Duodenal mucosa (tissue), 2 donors: ENCODE measurements around the gene FFAR1.

Source experiments
- H3K27ac ChIP-seq: one replicate; pipeline ENCODE4 v1.7.0; 2013; ENCODE audit warnings: low read depth, low read length
- H3K27me3 ChIP-seq, 2 donors: one replicate each; pipeline ENCODE4 v1.7.0; 2013; ENCODE audit warnings: low read length in 2 of 2, control low read depth in 1 of 2; ENCODE audit not compliant: insufficient read depth in 2 of 2, control insufficient read depth in 1 of 2
- H3K36me3 ChIP-seq, 2 donors: one replicate each; pipeline ENCODE4 v1.7.0; 2013; ENCODE audit warnings: low read length in 2 of 2, control low read depth in 1 of 2; ENCODE audit not compliant: insufficient read depth in 2 of 2, control insufficient read depth in 1 of 2
- H3K4me1 ChIP-seq, 2 donors: one replicate each; pipeline ENCODE4 v1.7.0; 2013; ENCODE audit warnings: low read length in 2 of 2, control low read depth in 1 of 2; ENCODE audit not compliant: insufficient read depth in 2 of 2, control insufficient read depth in 1 of 2
- H3K4me3 ChIP-seq, 2 donors: one replicate each; pipeline ENCODE4 v1.7.0; 2013; ENCODE audit warnings: low read length in 2 of 2, low read depth in 1 of 2
- H3K9ac ChIP-seq, 2 donors: one replicate each; pipeline ENCODE4 v1.7.0; 2013; ENCODE audit warnings: low read length in 2 of 2, low read depth in 1 of 2
- H3K9me3 ChIP-seq, 2 donors: one replicate each; pipeline ENCODE4 v1.7.0; 2013; ENCODE audit warnings: low read length in 2 of 2, control low read depth in 1 of 2; ENCODE audit not compliant: control insufficient read depth in 1 of 2

Gene FFAR1

DNA sequence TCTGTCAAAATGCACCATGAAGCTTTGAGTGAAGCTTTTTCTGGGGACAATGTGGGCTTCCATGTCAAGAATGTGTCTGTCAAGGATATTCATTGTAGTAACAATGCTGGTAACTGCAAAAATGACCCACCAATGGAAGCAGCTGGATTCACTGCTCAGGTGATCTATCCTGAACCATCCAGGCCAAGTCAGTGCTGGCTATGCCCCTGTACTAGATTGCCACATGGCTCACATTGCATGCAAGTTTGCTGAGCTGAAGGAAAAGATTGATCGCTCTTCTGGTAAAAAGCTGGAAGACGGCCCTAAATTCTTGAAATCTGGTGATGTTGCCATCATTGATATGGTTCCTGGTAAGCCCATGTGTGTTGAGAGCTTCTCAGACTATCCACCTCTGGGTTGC is 35.8 kb downstream of the FFAR1 start:
- no peak overlapping the region for H3K4me3 ChIP-seq

DNA sequence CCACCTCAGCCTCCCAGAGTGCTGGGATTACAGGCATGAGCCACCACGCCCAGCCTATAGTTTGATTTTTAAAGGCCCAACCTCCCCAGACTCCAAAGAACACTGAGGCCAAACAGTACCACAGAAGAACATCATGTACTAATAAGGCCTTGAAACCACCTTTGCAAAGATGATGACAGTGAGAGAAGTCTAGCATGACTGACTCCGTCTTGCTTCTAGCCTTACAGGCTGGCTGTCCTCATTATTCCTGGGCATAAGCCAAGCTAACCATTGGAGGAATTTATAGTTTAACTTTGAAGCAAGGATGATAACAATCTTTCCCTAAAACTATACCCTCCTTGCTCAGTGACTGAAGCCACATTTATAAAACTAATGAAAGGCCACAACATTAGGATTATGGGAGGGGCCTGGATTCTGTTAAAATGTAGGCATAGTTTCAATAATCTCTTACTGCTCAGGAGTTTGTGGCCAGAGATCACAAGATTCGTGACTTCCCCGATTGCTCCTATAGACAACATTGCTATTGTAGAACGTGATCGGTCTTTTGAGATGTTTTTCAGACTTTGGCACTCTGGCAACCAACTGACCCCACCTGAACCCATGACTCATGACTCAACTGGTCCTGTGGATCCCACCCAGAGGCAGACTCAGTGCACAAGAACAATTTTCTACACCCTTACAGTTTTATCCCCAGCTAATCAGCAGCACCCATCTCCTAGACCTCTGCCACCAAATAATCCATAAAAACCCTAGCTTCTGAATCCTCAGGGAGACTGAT is 40.8 kb downstream of the FFAR1 start:
- Histone ChIP-seq H3K9ac (no peak overlapping the region), H3K4me3 (no peak overlapping the region), H3K27ac (no peak overlapping the region), H3K4me1 (no peaks in the 10 kb centered on the region), H3K36me3 (no peaks in the 10 kb centered on the region), H3K9me3 (peaks cover 0 to 3% of the 10 kb centered on the region in 2 donors), H3K27me3 (no peaks in the 10 kb centered on the region)

More for the DNA sequence above, 35.8 kb downstream of the FFAR1 start:
- no peak overlapping the region for H3K9ac ChIP-seq
- no peak overlapping the region for H3K27ac ChIP-seq
- no peaks in the 10 kb centered on the region for H3K4me1 ChIP-seq
- H3K9me3 ChIP-seq: peaks cover 1 to 3% of the 10 kb centered on the region in 2 donors
- no peaks in the 10 kb centered on the region for H3K36me3 ChIP-seq
- H3K27me3 ChIP-seq: no peaks in the 10 kb centered on the region

DNA sequence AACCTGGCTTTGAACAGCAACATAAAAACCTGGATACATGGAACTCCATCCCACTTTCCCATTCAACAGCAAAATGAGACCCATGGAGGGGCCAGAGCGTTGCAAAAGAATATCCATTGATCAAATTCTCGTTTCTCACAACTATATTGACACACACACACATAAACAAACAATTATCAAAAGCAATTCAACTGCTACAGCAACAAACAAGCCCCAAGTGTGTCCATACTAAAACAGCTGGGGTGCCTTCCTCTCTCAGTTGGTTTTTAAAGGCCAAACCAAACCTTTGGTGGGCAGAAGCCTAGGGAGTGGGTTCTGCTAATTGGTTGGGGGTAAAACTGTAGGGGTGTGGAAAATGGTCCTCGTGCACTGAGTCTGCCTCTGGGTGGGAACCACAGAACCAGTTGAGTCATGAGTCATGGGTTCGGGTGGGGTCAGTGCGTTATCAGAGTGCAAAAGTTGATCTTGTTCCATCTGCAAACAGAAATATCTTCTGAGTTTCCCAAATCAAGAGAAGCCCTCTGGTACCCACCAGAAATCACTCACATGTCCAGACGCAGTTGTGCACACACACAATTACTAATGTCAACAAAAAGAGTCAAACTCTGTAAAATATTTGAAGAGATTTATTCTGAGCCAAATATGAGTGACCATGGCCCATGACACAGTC is 41.6 kb downstream of the FFAR1 start:
- Histone ChIP-seq H3K27ac (no peak overlapping the region), H3K9me3 (peaks cover 0 to 3% of the 10 kb centered on the region in 2 donors), H3K9ac (no peak overlapping the region), H3K4me1 (no peaks in the 10 kb centered on the region), H3K36me3 (no peaks in the 10 kb centered on the region), H3K27me3 (no peaks in the 10 kb centered on the region), H3K4me3 (no peak overlapping the region)

DNA sequence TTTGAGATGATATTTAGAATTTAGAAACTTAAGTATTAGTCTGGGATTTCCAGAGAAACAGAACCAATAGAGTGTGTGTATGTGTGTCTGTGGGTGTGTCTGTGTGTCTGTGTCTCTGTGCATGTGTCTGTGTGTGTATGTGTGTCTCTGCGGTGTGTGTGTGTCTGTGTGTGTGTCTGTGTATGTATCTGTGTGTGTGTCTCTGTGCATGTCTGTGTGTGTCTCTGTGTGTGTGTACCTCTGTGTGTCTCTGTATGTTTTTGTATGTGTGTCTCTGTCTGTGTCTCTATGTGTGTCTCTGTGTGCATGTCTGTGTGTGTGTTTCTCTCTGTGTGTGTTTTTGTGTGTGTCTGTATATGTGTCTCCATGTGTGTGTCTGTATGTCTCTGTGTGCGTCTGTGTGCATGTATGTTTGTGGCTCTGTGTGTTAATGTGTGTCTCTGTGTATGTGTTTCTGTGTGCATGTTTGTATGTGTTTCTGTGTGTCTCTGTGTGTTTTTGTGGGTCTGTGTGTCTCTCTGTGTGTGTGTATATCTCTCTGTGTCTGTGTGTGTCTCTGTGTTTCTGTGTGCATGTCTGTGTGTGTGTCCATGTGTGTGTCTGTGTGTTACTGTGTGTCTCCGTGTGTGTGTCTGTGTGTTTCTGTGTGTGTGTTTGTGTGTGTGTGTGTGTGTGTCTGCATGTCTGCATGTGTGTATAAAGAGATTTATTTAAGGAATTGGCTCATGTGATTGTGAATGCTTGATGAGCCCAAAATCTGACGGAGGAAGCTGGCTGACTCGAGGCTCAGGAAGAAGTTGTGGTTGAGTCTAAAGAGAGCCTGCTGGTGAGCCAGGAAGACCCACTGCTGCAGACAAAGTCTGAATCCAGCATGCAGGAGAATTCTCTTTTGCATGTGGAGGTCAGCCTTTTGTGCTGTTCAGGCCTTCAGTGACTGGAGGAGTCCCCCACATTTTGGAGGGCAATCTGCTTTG is 45.3 kb downstream of the FFAR1 start:
- Histone ChIP-seq H3K27me3 (no peaks in the 10 kb centered on the region), H3K27ac (no peak overlapping the region), H3K4me1 (peaks cover 0 to 5% of the 10 kb centered on the region in 2 donors), H3K9me3 (no peaks in the 10 kb centered on the region), H3K4me3 (no peak overlapping the region), H3K36me3 (no peaks in the 10 kb centered on the region), H3K9ac (no peak overlapping the region)

DNA sequence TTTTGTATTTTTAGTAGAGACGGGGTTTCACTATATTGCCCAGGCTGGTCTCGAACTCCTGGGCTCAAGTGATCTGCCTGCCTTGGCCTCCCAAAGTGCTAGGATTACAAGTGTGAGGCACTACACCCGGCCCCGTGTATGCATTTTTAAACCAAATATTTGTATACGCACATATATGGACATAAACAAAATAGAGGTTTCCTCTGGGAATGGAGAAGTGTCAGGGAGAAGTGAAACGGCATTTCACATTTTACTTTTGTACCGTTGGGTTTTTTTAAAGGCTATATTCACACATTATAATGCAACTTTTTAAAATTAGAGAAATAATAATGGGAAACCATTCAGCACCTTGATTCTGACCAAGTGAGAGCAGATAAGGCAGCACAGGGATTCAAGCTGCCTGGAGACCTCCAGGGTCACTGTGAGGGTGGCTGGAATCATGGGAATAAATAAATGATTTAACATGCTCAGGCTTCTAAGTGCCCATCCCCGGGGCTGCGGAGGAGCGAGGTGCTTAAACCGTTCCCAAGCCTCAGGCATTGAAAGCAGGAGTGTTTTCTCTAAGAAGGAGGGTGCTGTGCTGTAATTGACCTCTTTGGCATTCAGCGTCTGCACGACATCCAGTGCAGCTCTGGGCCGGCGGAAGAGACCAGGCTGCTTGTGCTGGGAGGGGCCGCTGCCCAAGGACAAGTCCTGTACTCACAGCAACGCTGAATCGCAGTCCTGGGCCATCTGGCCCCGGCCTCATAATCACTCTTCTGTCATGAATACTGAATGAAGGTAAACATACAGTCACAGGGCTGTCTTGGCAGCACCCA is 47.9 kb downstream of the FFAR1 start:
- peaks cover 0 to 5% of the 10 kb centered on the region in 2 donors for H3K4me1 ChIP-seq
- no peaks in the 10 kb centered on the region for H3K9me3 ChIP-seq
- no peak overlapping the region for H3K27ac ChIP-seq
- no peak overlapping the region for H3K9ac ChIP-seq
- H3K27me3 ChIP-seq: no peaks in the 10 kb centered on the region
- H3K4me3 ChIP-seq: no peak overlapping the region
- H3K36me3 ChIP-seq: no peaks in the 10 kb centered on the region

DNA sequence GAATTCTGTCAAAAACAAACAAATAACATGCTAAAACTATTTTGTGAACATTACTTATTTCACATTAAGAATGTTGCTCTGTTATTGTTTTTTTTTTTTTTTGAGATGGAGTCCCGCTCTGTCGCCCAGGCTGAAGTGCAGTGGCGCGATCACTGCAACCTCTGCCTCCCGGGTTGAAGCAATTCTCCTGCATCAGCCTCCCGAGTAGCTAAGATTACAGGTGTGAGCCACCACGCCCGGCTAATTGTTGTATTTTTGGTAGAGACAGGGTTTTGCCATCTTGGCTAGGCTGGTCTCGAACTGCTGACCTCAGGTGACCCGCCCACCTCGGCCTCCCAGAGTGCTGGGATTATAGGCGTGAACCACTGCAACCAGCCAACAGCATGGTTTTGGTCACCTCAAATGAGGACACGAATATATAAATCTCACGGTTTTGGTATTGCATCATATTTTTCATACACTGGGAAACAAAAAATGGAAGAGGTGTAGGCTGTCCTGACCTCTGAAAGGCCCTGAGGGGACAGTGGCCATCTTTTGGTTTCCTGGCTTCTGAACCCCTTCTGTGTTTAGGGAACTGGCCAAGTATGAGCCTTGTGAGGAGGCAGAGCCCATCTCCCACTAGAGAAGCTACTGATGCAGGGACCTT is 48.7 kb downstream of the FFAR1 start:
- no peak overlapping the region for H3K9ac ChIP-seq
- no peak overlapping the region for H3K4me3 ChIP-seq
- H3K4me1 ChIP-seq: peaks cover 0 to 5% of the 10 kb centered on the region in 2 donors
- no peak overlapping the region for H3K27ac ChIP-seq
- no peaks in the 10 kb centered on the region for H3K36me3 ChIP-seq
- no peaks in the 10 kb centered on the region for H3K27me3 ChIP-seq
- no peaks in the 10 kb centered on the region for H3K9me3 ChIP-seq

DNA sequence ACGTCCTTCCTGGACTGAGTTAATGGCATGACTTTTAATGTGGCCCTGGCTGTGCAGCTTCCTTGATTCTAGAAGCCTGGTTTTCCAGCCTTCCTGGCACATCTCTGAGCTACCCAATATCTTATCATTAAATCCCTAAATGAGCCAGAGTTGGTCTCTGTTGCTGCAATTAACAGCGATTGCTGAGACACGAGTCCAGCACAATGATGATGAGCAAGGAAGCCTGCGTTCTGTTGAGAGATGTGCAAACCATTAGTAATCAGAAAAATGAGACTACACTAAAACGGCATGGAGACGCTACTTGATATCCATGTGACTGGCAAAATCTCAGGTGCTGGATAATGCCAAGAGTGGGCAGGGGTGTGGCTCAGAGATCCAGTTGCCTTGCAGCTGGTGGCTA is 49.4 kb downstream of the FFAR1 start:
- Histone ChIP-seq H3K4me1 (peaks cover 0 to 5% of the 10 kb centered on the region in 2 donors), H3K4me3 (no peak overlapping the region), H3K36me3 (no peaks in the 10 kb centered on the region), H3K27ac (no peak overlapping the region), H3K27me3 (no peaks in the 10 kb centered on the region), H3K9me3 (no peaks in the 10 kb centered on the region), H3K9ac (no peak overlapping the region)
